Measurements from ENCODE around the gene MUCL3. TPM values are rescaled to one million over a fixed set of nuclear protein-coding genes. Genes with fewer than 3 reads are reported as not detected.
A peak's percentile ranks its signal among the peaks of the same experiment; 100 is the strongest.

Gene MUCL3
- polyA plus RNA-seq, 1 donor (not counting 4 experiments of a cell fraction or from before 2014, with no cell fraction given): not detected

DNA sequence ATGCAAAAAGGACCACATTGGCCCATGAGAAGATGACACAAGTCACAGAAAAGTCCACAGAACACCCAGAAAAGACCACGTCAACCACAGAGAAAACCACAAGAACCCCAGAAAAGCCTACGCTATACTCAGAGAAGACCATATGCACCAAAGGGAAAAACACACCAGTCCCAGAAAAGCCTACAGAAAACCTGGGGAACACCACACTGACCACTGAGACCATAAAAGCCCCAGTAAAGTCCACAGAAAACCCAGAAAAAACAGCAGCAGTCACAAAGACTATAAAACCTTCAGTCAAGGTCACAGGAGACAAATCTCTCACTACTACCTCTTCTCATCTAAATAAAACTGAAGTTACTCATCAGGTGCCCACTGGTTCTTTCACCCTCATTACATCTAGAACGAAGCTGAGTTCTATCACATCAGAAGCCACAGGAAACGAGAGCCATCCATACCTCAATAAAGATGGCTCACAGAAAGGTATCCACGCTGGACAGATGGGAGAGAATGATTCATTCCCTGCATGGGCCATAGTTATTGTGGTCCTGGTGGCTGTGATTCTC is 11.2 kb downstream of the MUCL3 start:
- H3K9me1 ChIP-seq (ENCODE audit: control insufficient read depth, extremely low read depth, insufficient read depth, low read length): no peaks in the 10 kb centered on the region
- H3K9ac ChIP-seq (ENCODE audit: control insufficient read depth, extremely low read depth, insufficient read depth, low read length): no peak overlapping the region
- H3K4me1 ChIP-seq (ENCODE audit: control insufficient read depth, extremely low read depth, insufficient read depth, low read length): peaks cover 10% of the 10 kb centered on the region
- no peaks in the 10 kb centered on the region for H3K79me2 ChIP-seq (ENCODE audit: control insufficient read depth, insufficient read depth, low read length)
- dilution Hi-C loops (cut with MboI; ENCODE audit: extremely low pct_ligation_motif_present, low sequenced_read_pairs): no loop called here
- no peak overlapping the region for H2AFZ ChIP-seq (ENCODE audit: control insufficient read depth, low read length)
- no peak overlapping the region for H3K4me3 ChIP-seq (ENCODE audit: control insufficient read depth in 2 of 3, extremely low read depth in 1 of 3, insufficient read depth in 2 of 3, low read depth in 1 of 3, low read length in 3 of 3)
- no peaks in the 10 kb centered on the region for H3K36me3 ChIP-seq (ENCODE audit: control insufficient read depth in 2 of 2, extremely low read depth in 1 of 2, insufficient read depth in 2 of 2, low read length in 2 of 2)
- H4K20me1 ChIP-seq (ENCODE audit: control insufficient read depth, extremely low read depth, insufficient read depth, low read length): no peaks in the 10 kb centered on the region
- DNase-seq (ENCODE audit: low read depth, low spot score): no peak
- no peaks in the 10 kb centered on the region for H3K9me3 ChIP-seq (ENCODE audit: control insufficient read depth, low read depth, low read length)
- no peak overlapping the region for H3K27ac ChIP-seq (ENCODE audit: control insufficient read depth, insufficient read depth, low read length)
- FAIRE-seq: no peak
- TF ChIP-seq EZH2 (IDR thresholded peaks at IDR 0.05; ENCODE audit: low read length): no peak
- TF ChIP-seq, protein P1, sequence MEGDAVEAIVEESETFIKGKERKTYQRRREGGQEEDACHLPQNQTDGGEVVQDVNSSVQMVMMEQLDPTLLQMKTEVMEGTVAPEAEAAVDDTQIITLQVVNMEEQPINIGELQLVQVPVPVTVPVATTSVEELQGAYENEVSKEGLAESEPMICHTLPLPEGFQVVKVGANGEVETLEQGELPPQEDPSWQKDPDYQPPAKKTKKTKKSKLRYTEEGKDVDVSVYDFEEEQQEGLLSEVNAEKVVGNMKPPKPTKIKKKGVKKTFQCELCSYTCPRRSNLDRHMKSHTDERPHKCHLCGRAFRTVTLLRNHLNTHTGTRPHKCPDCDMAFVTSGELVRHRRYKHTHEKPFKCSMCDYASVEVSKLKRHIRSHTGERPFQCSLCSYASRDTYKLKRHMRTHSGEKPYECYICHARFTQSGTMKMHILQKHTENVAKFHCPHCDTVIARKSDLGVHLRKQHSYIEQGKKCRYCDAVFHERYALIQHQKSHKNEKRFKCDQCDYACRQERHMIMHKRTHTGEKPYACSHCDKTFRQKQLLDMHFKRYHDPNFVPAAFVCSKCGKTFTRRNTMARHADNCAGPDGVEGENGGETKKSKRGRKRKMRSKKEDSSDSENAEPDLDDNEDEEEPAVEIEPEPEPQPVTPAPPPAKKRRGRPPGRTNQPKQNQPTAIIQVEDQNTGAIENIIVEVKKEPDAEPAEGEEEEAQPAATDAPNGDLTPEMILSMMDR (optimal IDR thresholded peaks at IDR 0.05 in 1 of 3, IDR thresholded peaks at IDR 0.05 in 1 of 3, conservative IDR thresholded peaks at IDR 0.05 in 1 of 3; ENCODE audit: extremely low read depth in 1 of 3, insufficient read depth in 2 of 3, low read length in 3 of 3): no peak
- H3K4me2 ChIP-seq (ENCODE audit: control insufficient read depth, extremely low read depth, insufficient read depth, low read depth, low read length): no peak overlapping the region
- peaks cover 13% of the 10 kb centered on the region for H3K27me3 ChIP-seq (ENCODE audit: control insufficient read depth, extremely low read depth, insufficient read depth, low read length)

DNA sequence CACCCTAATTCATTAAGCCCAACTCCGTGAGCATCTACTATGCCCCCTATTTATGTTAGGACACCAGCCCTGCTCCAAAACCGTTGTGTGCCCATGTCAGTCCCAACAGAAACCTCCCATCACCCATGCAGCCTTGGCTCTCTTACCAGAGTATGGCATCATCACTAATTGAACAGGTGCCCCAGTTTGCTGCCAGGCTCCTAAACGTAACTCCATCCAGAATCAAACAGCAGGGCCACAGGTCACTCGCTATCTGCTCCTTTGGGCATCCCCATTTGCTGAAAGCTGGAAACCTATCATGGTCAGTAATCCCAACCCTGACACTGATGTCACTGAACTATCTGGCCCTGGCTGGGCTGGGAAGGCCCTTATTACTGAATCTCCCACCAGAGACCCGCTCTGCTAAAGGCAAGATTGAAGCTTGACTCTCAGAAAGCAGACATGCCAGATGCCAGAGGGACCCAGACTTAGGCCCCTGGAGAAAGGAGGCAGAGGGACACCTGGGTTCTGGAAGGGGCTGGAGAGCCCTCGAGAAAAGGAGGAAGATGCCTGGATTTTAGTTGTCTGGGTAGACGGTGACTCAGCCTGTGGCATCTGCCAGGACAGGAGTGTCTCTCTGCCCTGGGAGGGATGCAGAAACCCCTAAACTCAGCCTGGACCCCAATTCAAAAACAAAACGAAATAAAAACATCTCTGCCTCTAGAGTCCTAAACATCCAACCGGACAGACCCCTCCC is 14.0 kb downstream of the MUCL3 start:
- Histone ChIP-seq H3K9ac (ENCODE audit: control insufficient read depth, extremely low read depth, insufficient read depth, low read length) (no peak overlapping the region), H3K4me3 (ENCODE audit: control insufficient read depth in 2 of 3, extremely low read depth in 1 of 3, insufficient read depth in 2 of 3, low read depth in 1 of 3, low read length in 3 of 3) (peak overlapping the region in 1 of 3 experiments; percentile 48), H3K36me3 (ENCODE audit: control insufficient read depth in 2 of 2, extremely low read depth in 1 of 2, insufficient read depth in 2 of 2, low read length in 2 of 2) (no peaks in the 10 kb centered on the region), H2AFZ (ENCODE audit: control insufficient read depth, low read length) (no peak overlapping the region), H3K27ac (ENCODE audit: control insufficient read depth, insufficient read depth, low read length) (no peak overlapping the region), H3K79me2 (ENCODE audit: control insufficient read depth, insufficient read depth, low read length) (no peaks in the 10 kb centered on the region), H3K4me2 (ENCODE audit: control insufficient read depth, extremely low read depth, insufficient read depth, low read depth, low read length) (peak overlapping the region; percentile 76), H3K9me1 (ENCODE audit: control insufficient read depth, extremely low read depth, insufficient read depth, low read length) (no peaks in the 10 kb centered on the region), H3K9me3 (ENCODE audit: control insufficient read depth, low read depth, low read length) (no peaks in the 10 kb centered on the region), H4K20me1 (ENCODE audit: control insufficient read depth, extremely low read depth, insufficient read depth, low read length) (no peaks in the 10 kb centered on the region), H3K27me3 (ENCODE audit: control insufficient read depth, extremely low read depth, insufficient read depth, low read length) (peaks cover 10% of the 10 kb centered on the region), H3K4me1 (ENCODE audit: control insufficient read depth, extremely low read depth, insufficient read depth, low read length) (peaks cover 10% of the 10 kb centered on the region)
- no peak for TF ChIP-seq EZH2 (IDR thresholded peaks at IDR 0.05; ENCODE audit: low read length)
- TF ChIP-seq, protein P1 (optimal IDR thresholded peaks at IDR 0.05 in 1 of 3, IDR thresholded peaks at IDR 0.05 in 1 of 3, conservative IDR thresholded peaks at IDR 0.05 in 1 of 3; ENCODE audit: extremely low read depth in 1 of 3, insufficient read depth in 2 of 3, low read length in 3 of 3): no peak
- no peak for DNase-seq (ENCODE audit: low read depth, low spot score)
- dilution Hi-C loops (cut with MboI; ENCODE audit: extremely low pct_ligation_motif_present, low sequenced_read_pairs): no loop called here
- FAIRE-seq: no peak

Measured in keratinocyte (primary cell).